Effector CD4-positive, alpha-beta T cell (primary cell): ENCODE measurements around the gene CACNA1I.
A peak's percentile ranks its signal among the peaks of the same experiment; 100 is the strongest.

Source experiments
- DNase-seq: peaks from one replicate; pipeline ENCODE4 v3.0.0-alpha.2; 2020

Gene CACNA1I

GRCh38 chr22:39569066-39569465 lies 1.5 kb upstream of the CACNA1I start:
- no peak for DNase-seq

DNA sequence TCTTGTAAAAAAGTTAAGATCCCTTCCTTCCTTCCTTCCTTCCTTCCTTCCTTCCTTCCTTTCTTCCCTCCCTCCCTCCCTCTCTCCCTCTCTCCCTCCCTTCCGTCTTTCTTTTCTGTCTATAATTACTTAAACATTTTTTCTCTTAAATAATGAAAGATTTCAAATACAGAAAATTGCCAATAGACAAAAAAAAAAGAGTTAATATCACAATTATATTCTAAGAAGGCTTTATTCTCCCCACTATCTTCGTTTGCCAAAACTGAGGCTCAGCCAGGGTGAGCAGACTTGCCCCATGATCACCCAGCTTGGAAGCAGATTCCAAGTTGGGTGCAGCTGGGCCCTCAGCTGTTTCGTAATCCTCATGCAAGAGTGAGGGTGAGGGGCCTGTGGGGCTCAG lies 327 bp upstream of the CACNA1I start:
- DNase-seq = no peak

DNA sequence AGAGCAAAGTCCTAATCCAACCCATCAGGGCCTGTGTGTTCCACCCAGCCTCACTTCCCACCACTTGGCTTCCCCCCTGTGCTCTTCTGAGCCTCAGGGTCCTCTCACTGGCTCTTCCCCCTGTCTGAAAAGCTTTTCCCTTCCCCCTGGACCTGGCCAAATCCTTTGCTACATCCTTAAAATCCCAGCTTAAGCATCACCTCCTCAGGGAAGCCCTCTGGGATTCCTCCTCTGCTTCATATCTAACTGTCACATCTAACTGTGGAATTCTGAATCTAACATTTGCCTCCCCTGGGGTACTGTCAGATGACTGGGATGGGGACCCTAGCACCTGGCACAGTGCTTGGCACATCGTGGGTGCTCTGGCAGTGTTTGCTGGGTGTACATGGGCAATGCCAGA lies 985 bp downstream of the CACNA1I start:
- no peak for DNase-seq

GRCh38 chr22:39574779-39575551 lies 4.4 kb downstream of the CACNA1I start:
- DNase-seq = no peak

DNA sequence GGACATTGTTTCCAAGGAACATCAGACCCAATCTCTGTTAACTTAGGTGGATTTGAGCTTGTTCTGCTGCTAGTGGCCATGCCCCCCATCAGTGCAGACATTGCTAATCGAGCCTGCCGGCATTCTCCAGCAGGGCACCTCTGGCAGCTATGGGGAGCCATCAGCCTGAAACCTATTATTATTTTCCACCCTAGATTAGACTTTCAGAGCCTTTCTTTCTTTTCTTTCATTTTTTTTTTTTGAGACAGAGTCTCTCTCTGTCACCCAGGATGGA lies 4.9 kb downstream of the CACNA1I start:
- no peak for DNase-seq

DNA sequence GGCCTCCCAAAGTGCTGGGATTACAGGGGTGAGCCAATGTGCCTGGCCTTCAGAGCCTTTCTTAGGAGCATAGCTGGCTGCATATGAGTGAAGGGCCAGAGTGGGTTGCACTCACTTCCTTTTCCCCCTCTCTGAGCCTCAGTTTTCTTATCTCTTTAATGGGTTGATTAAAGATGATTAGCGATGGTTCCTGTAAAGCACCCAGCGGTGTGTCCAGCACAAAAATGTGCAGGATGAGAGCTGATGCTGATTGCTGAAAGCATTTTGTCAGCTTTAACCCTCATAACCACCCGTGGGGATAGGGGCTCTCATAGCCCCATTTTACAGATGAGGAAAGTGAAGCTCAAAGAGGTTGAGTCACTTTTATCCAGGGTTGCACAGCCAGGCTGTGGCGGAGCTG lies 5.5 kb downstream of the CACNA1I start:
- no peak for DNase-seq

- DNase-seq = no peak
Observed at GRCh38 chr22:39577366-39577765, 6.8 kb downstream of the CACNA1I start.

DNA sequence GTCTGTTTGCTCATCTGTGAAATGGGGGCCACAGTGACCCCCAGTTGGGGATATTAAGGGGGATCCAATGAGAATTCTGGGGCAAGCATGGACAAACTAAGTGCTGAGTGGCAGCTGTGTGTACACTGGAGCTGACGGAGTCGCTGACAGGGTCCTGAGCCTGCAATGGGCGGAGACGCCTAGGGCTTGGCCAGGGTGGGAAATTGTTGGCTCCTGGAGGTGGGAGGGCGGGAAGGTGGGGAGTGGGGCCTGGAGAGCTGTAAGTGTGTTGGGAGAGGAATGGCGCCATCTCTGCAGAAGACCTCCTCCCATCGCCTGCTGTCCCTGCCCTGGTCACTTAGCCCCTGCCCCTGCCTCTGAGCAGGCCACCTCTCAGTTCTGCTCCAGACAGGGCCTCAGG lies 7.3 kb downstream of the CACNA1I start:
- DNase-seq = no peak

DNA sequence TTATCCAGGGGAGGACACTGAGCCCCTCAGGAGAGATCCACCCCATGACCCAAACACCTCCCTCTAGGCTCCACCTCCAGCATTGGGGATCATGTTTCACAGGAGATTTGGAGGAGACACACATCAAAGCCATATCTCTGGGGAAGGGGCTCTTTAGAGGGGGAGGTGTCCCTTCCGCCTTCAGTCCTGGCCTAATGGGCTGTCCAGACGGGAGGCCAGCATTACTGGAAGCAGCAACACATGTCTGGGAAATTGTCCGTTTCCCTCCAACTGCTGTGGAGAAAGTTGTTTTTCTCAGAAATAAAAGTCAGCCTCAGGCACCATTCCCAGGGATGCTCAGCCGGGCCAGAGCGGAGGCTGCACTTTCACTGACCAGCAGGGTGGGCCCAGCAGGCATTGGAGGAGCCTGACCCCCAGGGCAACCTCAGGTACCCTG lies 9.5 kb downstream of the CACNA1I start:
- no peak for DNase-seq

DNA sequence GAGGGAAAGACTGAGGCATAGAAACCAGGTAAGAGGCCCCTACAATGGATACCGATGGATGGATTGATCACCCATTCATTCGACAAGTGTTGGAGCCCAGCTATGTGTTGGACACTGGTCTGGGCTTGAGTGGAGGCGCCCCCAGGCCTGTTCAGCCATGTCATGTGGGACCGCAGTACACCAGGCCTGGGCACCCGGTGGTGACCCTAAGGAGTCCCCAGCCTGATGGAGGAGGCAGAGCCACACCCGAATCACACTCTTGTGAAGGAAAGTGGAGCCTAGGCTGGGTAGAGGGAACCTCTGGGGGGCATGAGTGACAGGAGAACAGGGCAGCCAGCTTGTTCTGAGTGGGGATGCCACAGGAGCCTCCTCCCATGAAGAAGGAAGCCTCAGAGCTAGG lies 10.2 kb downstream of the CACNA1I start:
- no peak for DNase-seq

GRCh38 chr22:39581303-39581702 lies 10.8 kb downstream of the CACNA1I start:
- DNase-seq = no peak

DNA sequence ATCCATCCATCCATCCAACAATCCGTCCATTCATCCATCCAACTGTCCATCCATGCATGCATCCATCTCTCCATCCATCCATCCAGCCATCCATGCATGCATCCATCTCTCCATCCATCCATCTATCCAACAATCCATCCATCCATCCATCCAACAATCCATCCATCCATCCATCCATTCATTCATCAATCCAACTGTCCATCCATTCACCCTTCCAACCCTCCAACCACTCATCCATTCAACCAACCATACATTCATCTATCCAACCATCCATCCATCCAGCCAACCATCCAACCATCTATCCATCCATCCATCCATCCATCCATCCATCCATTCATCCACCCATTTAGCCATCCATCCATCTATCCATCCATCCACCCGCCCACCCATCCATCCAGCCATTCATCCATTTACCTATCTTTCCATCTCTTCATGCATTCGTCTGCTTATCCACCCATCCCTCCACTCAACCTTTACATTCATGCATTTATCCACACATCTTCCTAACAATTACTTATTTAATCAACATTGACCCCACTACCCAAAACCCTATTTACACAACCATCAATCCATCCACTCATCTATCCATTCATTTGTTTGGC lies 12.6 kb downstream of the CACNA1I start:
- no peak for DNase-seq

DNA sequence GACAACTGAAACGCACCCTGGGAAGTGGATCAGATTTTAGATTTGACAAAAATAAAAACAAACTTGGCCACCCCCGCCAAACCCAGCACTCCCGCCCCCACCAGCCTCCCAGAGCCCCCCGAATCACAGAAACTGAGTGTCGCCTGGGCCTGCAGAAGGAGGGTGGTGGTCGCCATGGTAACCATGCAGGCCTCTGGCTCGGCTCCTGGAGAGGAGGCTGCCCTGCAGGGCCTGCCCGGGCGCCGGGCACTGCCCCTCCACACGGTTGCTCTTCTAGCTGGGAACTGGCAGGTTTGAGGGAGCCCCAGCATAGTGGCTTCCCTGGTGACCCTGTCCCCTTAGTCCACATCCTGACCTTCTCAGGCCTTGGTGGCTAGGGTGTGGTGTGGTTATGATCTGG lies 19.3 kb downstream of the CACNA1I start:
- no peak for DNase-seq

GRCh38 chr22:39592081-39593065 lies 21.8 kb downstream of the CACNA1I start:
- no peak for DNase-seq

DNA sequence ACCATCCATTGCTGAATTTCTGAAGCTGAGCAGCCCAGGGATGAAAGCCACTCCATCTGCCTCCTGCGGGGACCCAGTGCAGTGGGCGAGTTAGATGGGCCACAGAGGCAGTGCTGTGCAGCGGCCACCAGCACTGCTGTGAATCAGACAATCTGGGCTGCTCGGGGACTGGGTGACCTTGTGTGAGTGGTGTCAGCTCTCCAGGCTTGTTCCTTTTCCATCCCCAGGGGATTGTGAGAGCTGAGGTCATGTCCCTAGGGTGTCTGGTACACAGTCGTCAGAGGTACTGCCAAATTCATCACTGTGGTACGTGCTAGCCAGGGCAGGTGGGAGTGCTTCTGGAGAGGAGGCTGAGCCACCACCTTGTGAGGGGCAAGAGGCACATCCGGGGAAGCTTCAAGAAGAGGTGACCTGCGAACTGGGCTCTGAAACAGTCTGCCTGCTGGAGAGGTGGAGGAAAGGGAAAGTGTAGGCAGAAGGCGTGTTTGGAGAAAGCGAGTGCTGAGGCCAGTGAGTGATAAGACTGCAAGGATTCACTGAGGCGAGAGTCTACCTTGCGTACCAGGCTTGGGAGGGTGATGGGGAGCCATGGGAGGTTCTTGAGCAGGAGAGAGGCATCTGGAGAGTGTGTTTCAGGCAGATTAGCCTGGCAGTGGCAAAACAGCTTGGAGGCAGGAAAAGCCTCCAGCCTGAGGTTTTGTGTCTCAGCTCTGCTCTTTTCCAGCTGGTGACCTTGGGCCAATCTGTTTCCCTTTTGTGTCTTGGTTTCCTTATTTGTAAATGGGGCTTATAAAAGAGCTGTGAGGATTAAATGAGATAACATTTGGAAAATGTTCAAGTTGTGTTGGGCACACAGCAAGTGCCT lies 22.7 kb downstream of the CACNA1I start:
- no peak for DNase-seq

GRCh38 chr22:39593931-39594285 lies 23.4 kb downstream of the CACNA1I start:
- DNase-seq = no peak

DNA sequence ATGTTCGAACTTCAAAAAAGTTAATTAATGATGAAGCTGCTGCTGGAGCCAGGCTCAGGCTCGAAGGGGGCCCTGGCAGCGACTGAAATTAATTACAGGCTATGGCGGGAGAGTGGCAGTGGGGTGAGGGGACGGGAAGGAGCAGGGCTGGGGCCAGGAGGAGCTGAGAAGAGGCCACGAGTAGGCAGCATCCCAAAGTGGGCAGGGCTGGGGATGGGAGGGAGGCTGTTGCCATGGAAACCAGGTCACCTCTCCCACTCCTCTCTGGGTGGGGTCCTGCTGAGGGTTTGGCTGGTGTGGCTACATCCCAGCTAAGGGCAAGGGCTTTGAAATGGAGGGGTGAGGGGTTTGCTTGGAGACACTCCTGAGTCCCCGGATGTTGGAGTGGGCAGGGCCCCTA lies 23.9 kb downstream of the CACNA1I start:
- DNase-seq = no peak

DNA sequence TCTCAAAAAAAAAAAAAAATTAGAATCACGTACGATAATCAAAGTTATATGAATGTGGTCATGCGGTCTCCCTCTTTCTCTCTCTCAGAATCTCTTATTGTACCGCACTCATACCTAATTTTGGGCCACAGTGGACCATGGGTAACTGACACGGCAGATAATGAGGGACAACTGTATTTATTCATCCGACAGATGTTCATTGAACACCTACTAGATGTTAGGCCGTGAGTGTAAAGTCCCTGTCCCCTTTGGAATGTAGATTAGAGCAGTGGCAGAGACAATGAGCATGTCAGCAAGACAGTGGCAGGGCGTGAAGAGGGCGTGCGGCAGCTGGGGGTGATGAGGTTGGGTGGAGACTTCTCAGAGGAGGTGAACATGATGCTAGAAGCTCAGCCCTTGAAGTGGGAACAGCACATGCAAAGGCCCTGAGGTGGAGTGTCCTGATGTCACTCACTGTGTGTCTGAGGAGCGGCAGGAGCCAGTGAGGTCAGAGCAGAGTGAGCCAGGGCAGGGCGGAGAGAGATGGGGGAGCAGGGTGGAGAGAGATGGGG lies 25.1 kb downstream of the CACNA1I start:
- DNase-seq = no peak

DNA sequence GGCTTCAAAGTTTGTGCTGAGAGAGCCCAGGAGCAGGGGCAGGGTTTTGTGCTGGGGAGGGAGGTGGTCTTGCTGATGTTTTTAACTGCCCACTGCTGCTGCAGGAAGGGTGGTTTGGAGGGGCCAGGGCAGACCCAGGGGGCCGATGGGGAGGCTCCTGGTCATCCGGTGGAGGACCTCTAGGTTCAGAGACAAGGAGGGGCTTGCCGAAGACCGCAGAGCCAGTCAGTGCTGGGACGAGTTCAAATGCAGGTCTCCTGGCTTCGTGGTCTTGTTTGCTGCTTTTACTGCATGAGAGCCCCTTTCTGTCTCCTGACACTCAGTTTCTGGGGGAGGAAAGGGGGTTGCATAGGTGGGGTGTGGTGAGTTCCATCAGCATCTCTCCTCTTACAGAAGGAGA lies 26.0 kb downstream of the CACNA1I start:
- no peak for DNase-seq

DNA sequence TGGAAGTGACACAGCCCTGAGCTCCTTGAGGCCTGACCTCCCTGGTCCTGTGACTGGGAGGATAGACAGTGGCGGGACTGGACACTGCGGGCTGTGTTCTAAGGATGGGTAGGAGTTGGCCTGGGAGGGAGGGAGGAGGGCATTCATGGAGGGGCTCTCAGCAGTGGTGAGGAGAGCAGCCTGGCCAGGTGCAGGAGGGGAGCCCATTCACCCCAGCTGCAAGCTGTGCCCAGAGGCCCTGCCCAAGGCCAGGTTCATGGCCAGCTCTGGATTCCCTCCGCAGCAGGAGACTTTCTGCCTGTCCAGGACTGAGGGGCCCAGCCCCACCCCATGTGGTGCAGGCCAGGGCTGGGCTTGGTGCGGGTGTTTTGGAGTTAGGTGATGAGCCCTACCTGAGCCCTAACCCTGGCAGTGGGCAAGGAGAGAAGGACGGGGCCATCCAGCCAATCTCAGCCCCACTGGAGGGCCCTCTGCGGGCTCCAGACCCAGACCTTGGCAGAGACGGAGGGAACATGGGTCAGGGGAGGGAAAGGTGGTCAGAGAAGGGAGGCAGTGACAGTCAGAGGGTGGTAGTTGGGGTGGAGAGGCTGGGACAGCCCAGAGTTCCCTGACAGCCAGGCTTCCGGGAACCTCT lies 26.8 kb downstream of the CACNA1I start:
- no peak for DNase-seq

DNA sequence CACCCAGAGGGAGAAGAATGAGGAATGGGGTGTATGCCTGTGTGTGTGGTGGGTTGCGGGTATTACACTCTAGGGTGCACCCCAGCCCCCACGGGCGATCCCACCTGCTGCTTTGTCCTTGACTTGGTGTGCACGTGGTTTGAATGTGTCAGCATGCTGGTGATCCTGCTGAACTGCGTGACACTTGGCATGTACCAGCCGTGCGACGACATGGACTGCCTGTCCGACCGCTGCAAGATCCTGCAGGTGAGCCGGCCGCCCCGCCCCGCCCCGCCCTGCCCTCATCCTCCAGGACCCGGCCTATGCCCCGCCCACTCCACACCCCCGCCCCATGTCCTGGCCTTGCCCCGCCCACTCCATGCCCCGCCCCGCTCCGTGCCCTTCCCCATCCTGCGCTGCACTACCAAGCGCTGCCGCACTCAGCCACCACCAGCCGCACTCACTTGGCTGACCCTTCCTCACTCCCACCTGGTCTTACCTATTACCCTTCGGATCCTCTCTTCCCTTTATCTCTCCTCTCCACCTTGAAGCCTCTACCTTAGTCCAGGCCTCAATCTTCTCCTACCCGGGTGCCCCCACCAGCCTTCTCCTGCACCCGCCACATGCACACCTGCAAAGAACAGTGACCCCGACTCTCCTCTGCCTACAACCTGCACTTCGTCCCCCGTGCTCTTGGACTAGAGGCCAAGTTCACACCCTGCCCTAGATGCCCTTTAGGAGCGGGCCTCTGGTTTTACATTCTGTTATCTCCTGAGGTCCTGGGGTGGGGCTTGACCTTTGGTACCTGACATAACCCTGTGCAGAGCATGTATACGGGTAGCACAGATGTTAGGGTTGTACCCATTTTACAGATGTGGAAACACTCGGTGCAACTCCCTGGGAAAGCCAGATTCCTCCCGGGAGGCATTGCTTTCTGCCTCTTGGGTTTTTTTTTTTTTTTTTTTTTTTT lies 27.7 kb downstream of the CACNA1I start:
- peak; percentile 51 for DNase-seq
